PC-9 (cell line): Measurements from ENCODE around the gene OMG.

ENCODE experiments used
- CTCF ChIP-seq: fragments of 200-600 bp; sonication (generic); conservative IDR thresholded peaks from 2 replicates; pipeline ENCODE4 v1.6.1; 2017; ENCODE audit warnings: mixed run types, antibody characterized with exemption, mild to moderate bottlenecking, moderate library complexity
- EZH2 ChIP-seq: fragments of 200-600 bp; sonication (generic); IDR thresholded peaks from 2 replicates; pipeline ENCODE4 v1.8.0; 2017; ENCODE audit warnings: antibody characterized with exemption, low read depth

- TF ChIP-seq CTCF (no peak), EZH2 (no peak)
These were observed 23.2 kb upstream of the OMG start for GRCh38 chr17:31320241-31320640.
